AG10803 (cell line): Measurements from ENCODE around the gene APOA1.

ENCODE experiments used
- DNase-seq: peaks from one replicate; pipeline ENCODE4 v3.0.0; 2010; ENCODE audit warnings: low read depth
- H3K4me3 ChIP-seq: 2 replicates; pipeline ENCODE4 v1.5.1; 2011; ENCODE audit warnings: mild to moderate bottlenecking, low read length, control low read depth
- TF ChIP-seq, protein P1 (sequence below): conservative IDR thresholded peaks from 2 replicates; pipeline ENCODE4 v1.5.1; 2011; ENCODE audit warnings: mild to moderate bottlenecking, low read length, control low read depth, inconsistent platforms

Gene APOA1

DNA sequence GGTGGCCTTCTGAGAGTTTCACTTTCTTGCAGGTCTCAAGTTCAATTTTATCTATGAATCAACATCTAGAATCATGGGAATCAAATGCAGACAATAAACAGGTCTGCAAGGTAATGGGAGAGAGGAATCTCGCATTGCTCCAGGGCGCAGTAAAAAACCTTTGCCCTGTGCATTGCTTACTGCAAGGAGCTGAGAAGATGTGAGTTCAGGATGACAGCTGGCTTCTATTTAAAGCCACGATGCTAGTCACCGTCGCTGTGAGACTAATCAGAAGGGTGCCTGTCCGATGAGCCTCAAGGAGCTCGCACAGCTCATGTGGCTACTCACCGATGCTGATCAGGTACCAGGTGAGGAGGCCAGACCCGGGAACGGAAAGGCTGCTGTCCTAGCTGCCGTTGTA lies 30.2 kb upstream of the APOA1 start:
- TF ChIP-seq, protein P1, sequence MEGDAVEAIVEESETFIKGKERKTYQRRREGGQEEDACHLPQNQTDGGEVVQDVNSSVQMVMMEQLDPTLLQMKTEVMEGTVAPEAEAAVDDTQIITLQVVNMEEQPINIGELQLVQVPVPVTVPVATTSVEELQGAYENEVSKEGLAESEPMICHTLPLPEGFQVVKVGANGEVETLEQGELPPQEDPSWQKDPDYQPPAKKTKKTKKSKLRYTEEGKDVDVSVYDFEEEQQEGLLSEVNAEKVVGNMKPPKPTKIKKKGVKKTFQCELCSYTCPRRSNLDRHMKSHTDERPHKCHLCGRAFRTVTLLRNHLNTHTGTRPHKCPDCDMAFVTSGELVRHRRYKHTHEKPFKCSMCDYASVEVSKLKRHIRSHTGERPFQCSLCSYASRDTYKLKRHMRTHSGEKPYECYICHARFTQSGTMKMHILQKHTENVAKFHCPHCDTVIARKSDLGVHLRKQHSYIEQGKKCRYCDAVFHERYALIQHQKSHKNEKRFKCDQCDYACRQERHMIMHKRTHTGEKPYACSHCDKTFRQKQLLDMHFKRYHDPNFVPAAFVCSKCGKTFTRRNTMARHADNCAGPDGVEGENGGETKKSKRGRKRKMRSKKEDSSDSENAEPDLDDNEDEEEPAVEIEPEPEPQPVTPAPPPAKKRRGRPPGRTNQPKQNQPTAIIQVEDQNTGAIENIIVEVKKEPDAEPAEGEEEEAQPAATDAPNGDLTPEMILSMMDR: no peak
- no peak for DNase-seq
- H3K4me3 ChIP-seq: no peak overlapping the region

DNA sequence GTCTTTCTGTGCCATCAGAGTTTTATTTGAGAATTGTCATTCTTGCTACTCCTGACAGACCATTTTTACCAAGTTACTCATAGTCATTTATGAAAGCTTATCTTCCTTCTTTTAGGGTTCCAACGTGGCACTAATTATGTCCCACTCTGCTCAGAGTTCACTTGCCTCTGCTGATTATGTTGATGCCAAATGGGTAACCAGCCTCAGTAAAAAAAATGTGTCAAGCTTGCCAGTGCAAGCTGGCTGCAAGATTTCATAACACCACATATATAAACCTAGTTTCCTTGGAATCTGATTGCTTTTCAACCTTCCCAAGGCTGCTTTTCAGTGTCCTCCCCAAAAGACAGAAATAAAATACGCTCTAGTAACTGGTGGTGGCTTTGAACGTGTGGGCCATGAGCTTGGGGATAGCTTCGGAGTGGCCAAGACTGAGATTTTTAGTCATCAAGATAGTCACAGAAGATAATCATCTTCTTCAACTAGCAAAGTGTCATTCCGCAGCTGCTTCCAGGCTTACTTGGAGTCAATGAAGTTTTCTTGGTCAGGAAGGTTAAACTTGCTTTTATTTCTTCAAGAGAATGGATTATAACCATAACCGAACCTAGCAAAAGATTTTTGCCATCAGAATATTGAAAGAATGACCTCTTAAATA lies 29.5 kb upstream of the APOA1 start:
- TF ChIP-seq, protein P1: no peak
- H3K4me3 ChIP-seq: no peak overlapping the region
- peak; percentile 76 for DNase-seq

DNA sequence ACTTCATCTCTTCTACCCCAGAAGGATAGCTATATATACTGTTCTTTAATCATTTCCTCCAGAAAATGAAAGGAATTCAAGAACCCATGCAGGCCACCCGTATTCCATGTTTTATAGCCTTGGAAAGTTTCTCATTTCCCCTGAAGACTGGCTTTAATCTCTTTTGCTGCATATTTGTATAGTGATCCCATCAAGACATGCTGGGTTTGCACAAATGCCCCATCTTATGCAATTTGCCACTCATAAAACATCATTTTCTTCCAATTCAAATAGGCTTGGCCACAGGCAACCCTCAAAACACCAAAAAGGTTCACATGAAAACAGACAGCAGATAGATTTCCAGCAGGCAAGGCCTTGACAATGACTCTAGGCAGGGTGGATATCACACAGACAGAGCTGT lies 28.3 kb upstream of the APOA1 start:
- TF ChIP-seq, protein P1: no peak
- peak; percentile 92 for DNase-seq
- no peak overlapping the region for H3K4me3 ChIP-seq

DNA sequence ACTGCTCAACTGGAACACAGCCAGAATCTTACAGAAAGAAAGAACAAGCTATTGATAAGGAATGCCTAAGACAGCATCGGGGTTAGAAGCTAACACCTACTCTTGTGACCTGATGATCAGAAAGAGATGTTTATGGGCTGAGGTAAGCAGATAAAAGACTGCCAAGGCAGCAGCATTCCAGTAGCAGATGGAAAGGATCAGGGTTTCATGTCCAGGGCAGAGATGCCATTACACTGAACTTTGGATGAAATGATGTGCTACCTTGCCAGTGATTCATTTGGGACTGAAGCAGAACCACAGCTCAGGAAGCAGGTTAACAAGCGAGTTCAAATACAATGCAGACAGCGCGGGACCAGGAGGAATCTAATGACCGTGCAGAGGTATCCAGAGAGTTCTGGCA lies 27.1 kb upstream of the APOA1 start:
- DNase-seq: peak; percentile 75
- TF ChIP-seq, protein P1: no peak
- H3K4me3 ChIP-seq: no peak overlapping the region

DNA sequence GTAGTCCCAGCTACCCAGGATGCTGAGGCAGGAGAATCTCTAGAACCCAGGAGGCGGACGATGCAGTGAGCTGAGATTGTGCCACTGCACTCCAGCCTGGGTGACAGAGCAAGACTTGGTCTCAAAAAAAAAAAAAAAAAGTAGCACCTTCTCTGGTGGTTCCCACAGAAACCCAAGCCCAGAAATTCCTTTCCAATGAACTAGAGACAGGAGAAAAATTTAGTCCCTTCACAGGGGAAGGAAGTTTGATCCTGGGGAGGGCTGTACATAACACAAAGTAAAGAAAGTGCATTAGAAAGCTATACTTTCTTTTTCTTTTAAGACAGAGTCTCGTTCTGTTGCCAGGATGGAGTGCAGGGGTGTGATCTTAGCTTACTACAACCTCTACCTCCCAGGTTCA lies 25.5 kb upstream of the APOA1 start:
- TF ChIP-seq, protein P1: no peak
- DNase-seq: peak; percentile 69

DNA sequence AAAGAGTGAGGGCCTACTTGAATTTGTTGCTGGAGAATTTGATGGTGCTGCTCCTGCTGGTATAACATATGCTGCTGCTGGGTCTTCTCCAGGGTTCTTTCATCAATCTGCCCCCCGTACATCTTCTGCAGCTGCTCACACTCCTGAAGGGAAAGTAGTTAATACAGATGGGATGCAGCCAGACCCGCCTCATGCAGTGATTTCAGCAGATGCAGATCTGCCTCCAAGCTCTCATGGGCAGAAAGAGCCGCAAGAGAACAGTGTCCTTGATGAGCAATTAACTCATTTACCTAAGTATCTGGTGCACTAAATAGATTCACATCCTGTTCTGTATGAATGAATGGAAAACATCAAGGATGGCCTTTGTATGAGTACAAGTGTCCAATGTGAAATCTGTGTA lies 24.8 kb upstream of the APOA1 start:
- no peak overlapping the region for H3K4me3 ChIP-seq
- TF ChIP-seq, protein P1: no peak
- no peak for DNase-seq

More for the DNA sequence above, 25.5 kb upstream of the APOA1 start:
- H3K4me3 ChIP-seq: no peak overlapping the region

DNA sequence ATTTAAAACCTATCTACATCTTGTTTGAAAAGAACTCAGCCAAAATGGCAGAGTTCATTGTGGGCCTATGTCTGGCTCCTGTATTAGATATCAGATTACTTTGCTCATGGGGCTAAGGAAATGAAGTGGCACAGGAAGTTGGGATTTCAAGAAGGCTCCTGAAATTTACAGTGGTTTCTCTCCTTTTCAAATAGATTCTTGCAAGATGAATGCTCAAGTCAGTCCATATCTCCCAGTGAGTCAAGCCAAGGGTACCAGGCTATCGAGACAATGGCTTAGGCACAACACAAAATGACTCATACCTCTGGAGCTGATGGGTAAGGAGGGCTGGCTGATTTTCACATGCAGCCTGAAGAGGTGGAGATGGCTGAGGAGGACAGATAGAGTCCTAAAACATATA lies 24.1 kb upstream of the APOA1 start:
- DNase-seq: peak; percentile 58
- no peak overlapping the region for H3K4me3 ChIP-seq
- TF ChIP-seq, protein P1: no peak
